ENCODE measurements around the gene SH3PXD2A.

SH3PXD2A gene

GRCh38 chr10:103687718-103688117 lies 167.7 kb downstream of the SH3PXD2A start:
- Histone ChIP-seq H3K4me3 (ENCODE audit: low read length) (no peak overlapping the region), H3K9ac (ENCODE audit: low read length) (no peak overlapping the region), H3K27ac (ENCODE audit: low read depth, low read length) (no peak overlapping the region), H3K36me3 (ENCODE audit: control insufficient read depth, insufficient read depth, low read length) (no peaks in the 10 kb centered on the region), H3K27me3 (ENCODE audit: control insufficient read depth, insufficient read depth, low read length) (no peaks in the 10 kb centered on the region), H3K4me1 (ENCODE audit: control insufficient read depth, insufficient read depth, low read length) (peaks cover 3% of the 10 kb centered on the region)

GRCh38 chr10:103687172-103687571 lies 168.2 kb downstream of the SH3PXD2A start:
- H3K27me3 ChIP-seq (ENCODE audit: control insufficient read depth, insufficient read depth, low read length), result no peaks in the 10 kb centered on the region
- no peaks in the 10 kb centered on the region for H3K36me3 ChIP-seq (ENCODE audit: control insufficient read depth, insufficient read depth, low read length)
- H3K4me1 ChIP-seq (ENCODE audit: control insufficient read depth, insufficient read depth, low read length), result peaks cover 3% of the 10 kb centered on the region
- H3K9ac ChIP-seq (ENCODE audit: low read length), result no peak overlapping the region
- H3K27ac ChIP-seq (ENCODE audit: low read depth, low read length), result no peak overlapping the region
- H3K4me3 ChIP-seq (ENCODE audit: low read length), result no peak overlapping the region

- H3K4me3 ChIP-seq (ENCODE audit: low read length), result no peak overlapping the region
- H3K27ac ChIP-seq (ENCODE audit: low read depth, low read length), result no peak overlapping the region
- peaks cover 3% of the 10 kb centered on the region for H3K4me1 ChIP-seq (ENCODE audit: control insufficient read depth, insufficient read depth, low read length)
- H3K9ac ChIP-seq (ENCODE audit: low read length), result no peak overlapping the region
- H3K27me3 ChIP-seq (ENCODE audit: control insufficient read depth, insufficient read depth, low read length), result no peaks in the 10 kb centered on the region
- H3K36me3 ChIP-seq (ENCODE audit: control insufficient read depth, insufficient read depth, low read length), result no peaks in the 10 kb centered on the region
These were observed 169.3 kb downstream of the SH3PXD2A start for GRCh38 chr10:103685880-103686669.

- Histone ChIP-seq H3K4me1 (ENCODE audit: control insufficient read depth, insufficient read depth, low read length) (peaks cover 5% of the 10 kb centered on the region), H3K36me3 (ENCODE audit: control insufficient read depth, insufficient read depth, low read length) (no peaks in the 10 kb centered on the region), H3K27me3 (ENCODE audit: control insufficient read depth, insufficient read depth, low read length) (no peaks in the 10 kb centered on the region), H3K27ac (ENCODE audit: low read depth, low read length) (no peak overlapping the region), H3K9ac (ENCODE audit: low read length) (no peak overlapping the region), H3K4me3 (ENCODE audit: low read length) (no peak overlapping the region)
These were observed 171.5 kb downstream of the SH3PXD2A start for GRCh38 chr10:103683851-103684250.

GRCh38 chr10:103682631-103683030 lies 172.7 kb downstream of the SH3PXD2A start:
- H3K36me3 ChIP-seq (ENCODE audit: control insufficient read depth, insufficient read depth, low read length), result no peaks in the 10 kb centered on the region
- no peaks in the 10 kb centered on the region for H3K27me3 ChIP-seq (ENCODE audit: control insufficient read depth, insufficient read depth, low read length)
- H3K27ac ChIP-seq (ENCODE audit: low read depth, low read length), result no peak overlapping the region
- H3K9ac ChIP-seq (ENCODE audit: low read length), result no peak overlapping the region
- H3K4me1 ChIP-seq (ENCODE audit: control insufficient read depth, insufficient read depth, low read length), result peaks cover 13% of the 10 kb centered on the region
- H3K4me3 ChIP-seq (ENCODE audit: low read length), result no peak overlapping the region

- Histone ChIP-seq H3K36me3 (ENCODE audit: control insufficient read depth, insufficient read depth, low read length) (no peaks in the 10 kb centered on the region), H3K4me3 (ENCODE audit: low read length) (no peak overlapping the region), H3K4me1 (ENCODE audit: control insufficient read depth, insufficient read depth, low read length) (peaks cover 19% of the 10 kb centered on the region), H3K27me3 (ENCODE audit: control insufficient read depth, insufficient read depth, low read length) (no peaks in the 10 kb centered on the region), H3K27ac (ENCODE audit: low read depth, low read length) (no peak overlapping the region), H3K9ac (ENCODE audit: low read length) (no peak overlapping the region)
These were observed 173.6 kb downstream of the SH3PXD2A start for GRCh38 chr10:103681617-103682399.

- H3K36me3 ChIP-seq (ENCODE audit: control insufficient read depth, insufficient read depth, low read length), result no peaks in the 10 kb centered on the region
- peaks cover 16% of the 10 kb centered on the region for H3K4me1 ChIP-seq (ENCODE audit: control insufficient read depth, insufficient read depth, low read length)
- H3K27me3 ChIP-seq (ENCODE audit: control insufficient read depth, insufficient read depth, low read length), result no peaks in the 10 kb centered on the region
- no peak overlapping the region for H3K9ac ChIP-seq (ENCODE audit: low read length)
- H3K4me3 ChIP-seq (ENCODE audit: low read length), result no peak overlapping the region
- H3K27ac ChIP-seq (ENCODE audit: low read depth, low read length), result no peak overlapping the region
These were observed 174.5 kb downstream of the SH3PXD2A start for GRCh38 chr10:103680869-103681236.

- Histone ChIP-seq H3K27me3 (ENCODE audit: control insufficient read depth, insufficient read depth, low read length) (no peaks in the 10 kb centered on the region), H3K9ac (ENCODE audit: low read length) (no peak overlapping the region), H3K4me1 (ENCODE audit: control insufficient read depth, insufficient read depth, low read length) (peaks cover 16% of the 10 kb centered on the region), H3K27ac (ENCODE audit: low read depth, low read length) (peak overlapping the region; percentile 70), H3K4me3 (ENCODE audit: low read length) (no peak overlapping the region), H3K36me3 (ENCODE audit: control insufficient read depth, insufficient read depth, low read length) (no peaks in the 10 kb centered on the region)
These were observed 176.1 kb downstream of the SH3PXD2A start for GRCh38 chr10:103679096-103679790.

- H3K4me1 ChIP-seq (ENCODE audit: control insufficient read depth, insufficient read depth, low read length), result peaks cover 16% of the 10 kb centered on the region
- no peaks in the 10 kb centered on the region for H3K36me3 ChIP-seq (ENCODE audit: control insufficient read depth, insufficient read depth, low read length)
- peak overlapping the region; percentile 43 for H3K4me3 ChIP-seq (ENCODE audit: low read length)
- no peaks in the 10 kb centered on the region for H3K27me3 ChIP-seq (ENCODE audit: control insufficient read depth, insufficient read depth, low read length)
- no peak overlapping the region for H3K9ac ChIP-seq (ENCODE audit: low read length)
- H3K27ac ChIP-seq (ENCODE audit: low read depth, low read length), result peak overlapping the region; percentile 70
These were observed 177.2 kb downstream of the SH3PXD2A start for GRCh38 chr10:103678178-103678526.

- H3K36me3 ChIP-seq (ENCODE audit: control insufficient read depth, insufficient read depth, low read length), result no peaks in the 10 kb centered on the region
- peak overlapping the region; percentile 70 for H3K27ac ChIP-seq (ENCODE audit: low read depth, low read length)
- peaks cover 16% of the 10 kb centered on the region for H3K4me1 ChIP-seq (ENCODE audit: control insufficient read depth, insufficient read depth, low read length)
- peak overlapping the region; percentile 25 for H3K9ac ChIP-seq (ENCODE audit: low read length)
- H3K4me3 ChIP-seq (ENCODE audit: low read length), result peak overlapping the region; percentile 29
- no peaks in the 10 kb centered on the region for H3K27me3 ChIP-seq (ENCODE audit: control insufficient read depth, insufficient read depth, low read length)
These were observed 177.7 kb downstream of the SH3PXD2A start for GRCh38 chr10:103677486-103678177.

GRCh38 chr10:103676851-103677417 lies 178.4 kb downstream of the SH3PXD2A start:
- H3K4me1 ChIP-seq (ENCODE audit: control insufficient read depth, insufficient read depth, low read length), result peaks cover 16% of the 10 kb centered on the region
- no peak overlapping the region for H3K9ac ChIP-seq (ENCODE audit: low read length)
- H3K27ac ChIP-seq (ENCODE audit: low read depth, low read length), result peak overlapping the region; percentile 70
- H3K4me3 ChIP-seq (ENCODE audit: low read length), result peak overlapping the region; percentile 29
- H3K36me3 ChIP-seq (ENCODE audit: control insufficient read depth, insufficient read depth, low read length), result no peaks in the 10 kb centered on the region
- no peaks in the 10 kb centered on the region for H3K27me3 ChIP-seq (ENCODE audit: control insufficient read depth, insufficient read depth, low read length)

Data from rectal smooth muscle tissue (tissue), 1 donor.